Measurements from ENCODE around the gene PCYT1B. TPM values are rescaled to one million over a fixed set of nuclear protein-coding genes. Genes with fewer than 3 reads are reported as not detected.

The PCYT1B gene
- total RNA-seq, 1 experiment from 2014 or later, result not detected

- H3K27ac ChIP-seq, result no peak overlapping the region
- TF ChIP-seq, protein P1, sequence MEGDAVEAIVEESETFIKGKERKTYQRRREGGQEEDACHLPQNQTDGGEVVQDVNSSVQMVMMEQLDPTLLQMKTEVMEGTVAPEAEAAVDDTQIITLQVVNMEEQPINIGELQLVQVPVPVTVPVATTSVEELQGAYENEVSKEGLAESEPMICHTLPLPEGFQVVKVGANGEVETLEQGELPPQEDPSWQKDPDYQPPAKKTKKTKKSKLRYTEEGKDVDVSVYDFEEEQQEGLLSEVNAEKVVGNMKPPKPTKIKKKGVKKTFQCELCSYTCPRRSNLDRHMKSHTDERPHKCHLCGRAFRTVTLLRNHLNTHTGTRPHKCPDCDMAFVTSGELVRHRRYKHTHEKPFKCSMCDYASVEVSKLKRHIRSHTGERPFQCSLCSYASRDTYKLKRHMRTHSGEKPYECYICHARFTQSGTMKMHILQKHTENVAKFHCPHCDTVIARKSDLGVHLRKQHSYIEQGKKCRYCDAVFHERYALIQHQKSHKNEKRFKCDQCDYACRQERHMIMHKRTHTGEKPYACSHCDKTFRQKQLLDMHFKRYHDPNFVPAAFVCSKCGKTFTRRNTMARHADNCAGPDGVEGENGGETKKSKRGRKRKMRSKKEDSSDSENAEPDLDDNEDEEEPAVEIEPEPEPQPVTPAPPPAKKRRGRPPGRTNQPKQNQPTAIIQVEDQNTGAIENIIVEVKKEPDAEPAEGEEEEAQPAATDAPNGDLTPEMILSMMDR (conservative IDR thresholded peaks at IDR 0.05), result no peak
- no peak for TF ChIP-seq EZH2 (IDR thresholded peaks at IDR 0.05; ENCODE audit: low read depth)
- no peaks in the 10 kb centered on the region for H3K27me3 ChIP-seq (ENCODE audit: insufficient read depth, low read depth)
- intact Hi-C loops (cut with micrococcal nuclease; ENCODE audit: unreplicated experiment), result no loop called here
- ChIA-PET POLR2A (ENCODE audit: unreplicated experiment) (no interaction called here), CTCF (no interaction called here)
- no peaks in the 10 kb centered on the region for H3K79me2 ChIP-seq (ENCODE audit: low read depth)
- H3K9me3 ChIP-seq (ENCODE audit: insufficient read depth, low read depth), result no peaks in the 10 kb centered on the region
- H3K9me2 ChIP-seq (ENCODE audit: insufficient read depth), result no peaks in the 10 kb centered on the region
- no peak overlapping the region for H3K4me3 ChIP-seq
- no peak overlapping the region for H3K4me2 ChIP-seq
- no TSS peak for BruUV-seq (replicated peaks)
- H4K20me1 ChIP-seq (ENCODE audit: insufficient read depth), result no peaks in the 10 kb centered on the region
- H2AFZ ChIP-seq, result no peak overlapping the region
- no peaks in the 10 kb centered on the region for H3F3A ChIP-seq (ENCODE audit: insufficient read depth, low read depth)
- no peaks in the 10 kb centered on the region for H3K36me3 ChIP-seq (ENCODE audit: low read depth)
- DNase-seq, result no peak
- H3K4me1 ChIP-seq (replicated peaks; ENCODE audit: insufficient read depth), result no peaks in the 10 kb centered on the region
Observed at GRCh38 chrX:24601858-24602257, 45.3 kb downstream of the PCYT1B start.

DNA sequence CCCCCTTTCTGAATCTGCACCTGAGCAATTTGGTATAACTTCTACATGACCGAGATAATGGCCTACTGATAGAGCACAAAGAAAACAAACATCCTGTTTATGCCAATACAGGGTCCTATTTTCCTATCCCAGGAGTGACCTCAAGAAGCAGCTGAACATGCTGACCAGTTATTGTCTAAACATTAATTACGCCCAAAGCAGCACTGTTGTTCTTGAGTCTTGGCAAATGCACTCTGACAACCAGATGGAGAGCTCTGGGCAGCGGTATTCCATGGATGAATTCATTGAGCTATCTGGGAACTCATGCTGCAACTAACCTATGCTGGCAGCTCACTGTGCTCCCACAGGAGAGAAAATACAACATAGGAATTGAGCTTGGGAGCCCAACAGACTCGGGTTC lies 52.6 kb downstream of the PCYT1B start:
- H3K9me2 ChIP-seq (ENCODE audit: insufficient read depth), result no peaks in the 10 kb centered on the region
- no peaks in the 10 kb centered on the region for H3K36me3 ChIP-seq (ENCODE audit: low read depth)
- no peak overlapping the region for H3K4me3 ChIP-seq
- no peaks in the 10 kb centered on the region for H4K20me1 ChIP-seq (ENCODE audit: insufficient read depth)
- CTCF ChIA-PET, result no interaction called here
- no peaks in the 10 kb centered on the region for H3K27me3 ChIP-seq (ENCODE audit: insufficient read depth, low read depth)
- no peak overlapping the region for H2AFZ ChIP-seq
- BruUV-seq (replicated peaks), result no TSS peak
- no peak overlapping the region for H3K27ac ChIP-seq
- H3K79me2 ChIP-seq (ENCODE audit: low read depth), result no peaks in the 10 kb centered on the region
- no peak overlapping the region for H3K4me2 ChIP-seq
- no peak for DNase-seq
- POLR2A ChIA-PET (ENCODE audit: unreplicated experiment), result no interaction called here
- H3K4me1 ChIP-seq (replicated peaks; ENCODE audit: insufficient read depth), result no peaks in the 10 kb centered on the region
- TF ChIP-seq, protein P1 (conservative IDR thresholded peaks at IDR 0.05), result no peak
- TF ChIP-seq EZH2 (IDR thresholded peaks at IDR 0.05; ENCODE audit: low read depth), result no peak
- intact Hi-C loops (cut with micrococcal nuclease; ENCODE audit: unreplicated experiment), result no loop called here
- H3F3A ChIP-seq (ENCODE audit: insufficient read depth, low read depth), result no peaks in the 10 kb centered on the region
- no peaks in the 10 kb centered on the region for H3K9me3 ChIP-seq (ENCODE audit: insufficient read depth, low read depth)

- intact Hi-C loops (cut with micrococcal nuclease; ENCODE audit: unreplicated experiment), result no loop called here
- Histone ChIP-seq H3K4me1 (replicated peaks; ENCODE audit: insufficient read depth) (no peaks in the 10 kb centered on the region), H3K79me2 (ENCODE audit: low read depth) (no peaks in the 10 kb centered on the region), H3K4me2 (no peak overlapping the region), H3K27ac (no peak overlapping the region), H3K27me3 (ENCODE audit: insufficient read depth, low read depth) (no peaks in the 10 kb centered on the region), H3K4me3 (no peak overlapping the region), H3K9me3 (ENCODE audit: insufficient read depth, low read depth) (no peaks in the 10 kb centered on the region), H4K20me1 (ENCODE audit: insufficient read depth) (no peaks in the 10 kb centered on the region), H3K9me2 (ENCODE audit: insufficient read depth) (no peaks in the 10 kb centered on the region), H3K36me3 (ENCODE audit: low read depth) (no peaks in the 10 kb centered on the region), H3F3A (ENCODE audit: insufficient read depth, low read depth) (no peaks in the 10 kb centered on the region), H2AFZ (no peak overlapping the region)
- no peak for DNase-seq
- POLR2A ChIA-PET (ENCODE audit: unreplicated experiment), result no interaction called here
- TF ChIP-seq, protein P1 (conservative IDR thresholded peaks at IDR 0.05), result no peak
- no peak for TF ChIP-seq EZH2 (IDR thresholded peaks at IDR 0.05; ENCODE audit: low read depth)
- BruUV-seq (replicated peaks), result no TSS peak
- CTCF ChIA-PET, result no interaction called here
Observed at GRCh38 chrX:24590111-24590510, 57.0 kb downstream of the PCYT1B start.

Data from PC-9 (cell line).